Muscle of leg (tissue), 11 donors: Measurements from ENCODE around the gene FZR1. TPM values are rescaled to one million over a fixed set of nuclear protein-coding genes. Genes with fewer than 3 reads are reported as not detected.

Experiments
- DNase-seq: peaks from one replicate; pipeline ENCODE4 v3.0.0; 2013
- H3K27ac ChIP-seq: one replicate; pipeline ENCODE4 v1.5.1; 2013; ENCODE audit warnings: mild to moderate bottlenecking, low read length, control low read depth
- H3K27me3 ChIP-seq: one replicate; pipeline ENCODE4 v1.6.1; 2013; ENCODE audit warnings: low read length; ENCODE audit not compliant: control insufficient read depth, insufficient read depth
- H3K36me3 ChIP-seq: one replicate; pipeline ENCODE4 v1.6.1; 2013; ENCODE audit warnings: low read length; ENCODE audit not compliant: control insufficient read depth, insufficient read depth
- H3K4me1 ChIP-seq: one replicate; pipeline ENCODE4 v1.6.1; 2013; ENCODE audit warnings: low read length; ENCODE audit not compliant: control insufficient read depth, insufficient read depth
- H3K4me3 ChIP-seq: one replicate; pipeline ENCODE4 v1.5.1; 2013; ENCODE audit warnings: low read length, control low read depth
- H3K9me3 ChIP-seq: replicated peaks from 2 replicates; pipeline ENCODE4 v1.6.1; 2013; ENCODE audit warnings: low read depth, low read length; ENCODE audit not compliant: control insufficient read depth
- WGBS: methylation state at CpG from one replicate; pipeline ENCODE4 v1.1.5; 2013; ENCODE audit warnings: missing lambda C conversion rate; ENCODE audit not compliant: insufficient coverage; 5-methylcytosine and 5-hydroxymethylcytosine counted together
- polyA plus RNA-seq, 8 donors: library from polyadenylated mRNA; unstranded; fragments of 120-200 nt; gene quantifications; one replicate each; pipeline versions ENCODE4 v1.2.1 to v1.2.3, GENCODE V29; 2013; ENCODE audit warnings: inconsistent platforms in 1 of 8, low replicate concordance in 1 of 8; ENCODE audit not compliant: insufficient read length in 8 of 8, insufficient read depth in 1 of 8
- total RNA-seq: library from RNA; stranded (reverse); fragments of 120-200 nt; gene quantifications from one replicate; pipeline ENCODE4 v1.2.4, GENCODE V29; 2013

The FZR1 gene
- total and polyA plus RNA-seq, 9 donors = 20.8 to 47.3 (median 31.1) TPM

DNA sequence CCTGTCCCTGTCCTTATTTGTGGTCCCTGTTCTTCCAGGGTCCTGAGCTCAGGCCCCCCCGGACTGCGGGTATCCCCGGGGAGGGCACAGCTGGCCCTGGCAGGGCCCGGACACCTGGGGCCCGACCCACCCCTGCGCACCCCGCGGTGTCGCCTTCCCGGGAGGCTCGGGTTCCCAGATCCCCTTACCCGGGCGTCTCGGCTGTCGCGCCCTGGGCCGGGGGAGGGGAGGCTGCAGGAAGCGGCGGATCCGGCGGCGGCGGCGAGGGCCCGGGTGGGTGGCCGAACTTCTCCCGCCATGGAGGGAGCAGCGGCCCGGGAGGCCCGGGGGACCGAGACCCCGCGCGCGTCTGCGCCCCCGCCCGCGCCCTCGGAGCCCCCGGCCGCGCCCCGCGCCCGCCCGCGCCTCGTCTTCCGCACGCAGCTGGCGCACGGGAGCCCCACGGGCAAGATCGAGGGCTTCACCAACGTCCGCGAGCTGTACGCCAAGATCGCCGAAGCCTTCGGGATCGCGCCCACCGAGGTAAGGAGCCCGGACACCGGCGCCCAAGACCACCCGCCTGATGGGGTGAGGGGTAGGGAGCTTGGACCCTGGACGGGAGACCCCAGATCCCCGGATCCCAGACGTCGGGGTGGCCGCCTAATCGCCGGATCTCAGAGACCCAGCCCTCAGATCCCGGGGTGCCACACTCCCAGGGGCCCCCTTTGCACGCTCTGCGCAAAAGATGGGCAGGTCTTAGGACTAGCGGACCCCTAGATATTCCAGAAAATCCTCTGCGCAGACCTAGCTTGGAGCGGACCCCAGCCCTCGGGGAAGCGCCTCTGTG, 79.4 kb downstream of the FZR1 start, which contains the start of gene GIPC3:
GIPC3 (plus strand) TSS at position 178 of the 826 bp plus-strand sequence; CDS start at position 298, 120 bp downstream.
- Histone ChIP-seq H3K36me3 (no peaks in the 10 kb centered on the region), H3K4me1 (peaks cover 5% of the 10 kb centered on the region), H3K4me3 (peak within 1 kb of the TSS; percentile 8), H3K27ac (no peak within 1 kb of the TSS), H3K27me3 (peaks cover 36% of the 10 kb centered on the region), H3K9me3 (no peaks in the 10 kb centered on the region)
- DNase-seq = no peak
- 3% methylated on average over 80 of the region's 84 CpGs for WGBS

DNA sequence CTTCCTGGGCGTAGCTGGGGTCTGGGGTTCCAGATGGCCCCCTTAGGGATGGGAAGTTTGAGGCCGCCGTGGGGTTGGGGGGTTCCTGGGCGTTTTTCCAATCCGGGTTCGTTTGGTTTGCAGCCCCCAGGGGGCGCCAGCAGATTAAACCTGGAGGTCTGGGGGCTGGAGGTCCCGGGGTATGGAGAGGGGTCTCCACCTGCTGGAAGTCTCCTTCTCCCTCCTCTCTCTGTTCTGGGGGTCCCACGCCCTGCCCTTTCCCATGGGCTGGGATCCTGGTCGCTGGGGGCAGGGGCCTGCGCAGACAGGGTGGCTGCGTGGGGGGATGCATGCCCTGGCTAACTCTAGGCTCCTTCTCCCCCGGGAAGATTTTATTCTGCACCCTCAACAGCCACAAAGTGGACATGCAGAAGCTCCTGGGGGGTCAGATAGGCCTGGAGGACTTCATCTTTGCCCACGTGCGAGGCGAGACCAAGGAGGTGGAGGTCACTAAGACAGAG, 80.1 kb downstream of the FZR1 start:
- H3K4me3 ChIP-seq = peak overlapping the region; percentile 8
- H3K4me1 ChIP-seq = peaks cover 5% of the 10 kb centered on the region
- peaks cover 36% of the 10 kb centered on the region for H3K27me3 ChIP-seq
- WGBS = 39% methylated on average over 4 of the region's 16 CpGs
- no peaks in the 10 kb centered on the region for H3K9me3 ChIP-seq
- H3K36me3 ChIP-seq = no peaks in the 10 kb centered on the region
- no peak for DNase-seq
- H3K27ac ChIP-seq = no peak overlapping the region

DNA sequence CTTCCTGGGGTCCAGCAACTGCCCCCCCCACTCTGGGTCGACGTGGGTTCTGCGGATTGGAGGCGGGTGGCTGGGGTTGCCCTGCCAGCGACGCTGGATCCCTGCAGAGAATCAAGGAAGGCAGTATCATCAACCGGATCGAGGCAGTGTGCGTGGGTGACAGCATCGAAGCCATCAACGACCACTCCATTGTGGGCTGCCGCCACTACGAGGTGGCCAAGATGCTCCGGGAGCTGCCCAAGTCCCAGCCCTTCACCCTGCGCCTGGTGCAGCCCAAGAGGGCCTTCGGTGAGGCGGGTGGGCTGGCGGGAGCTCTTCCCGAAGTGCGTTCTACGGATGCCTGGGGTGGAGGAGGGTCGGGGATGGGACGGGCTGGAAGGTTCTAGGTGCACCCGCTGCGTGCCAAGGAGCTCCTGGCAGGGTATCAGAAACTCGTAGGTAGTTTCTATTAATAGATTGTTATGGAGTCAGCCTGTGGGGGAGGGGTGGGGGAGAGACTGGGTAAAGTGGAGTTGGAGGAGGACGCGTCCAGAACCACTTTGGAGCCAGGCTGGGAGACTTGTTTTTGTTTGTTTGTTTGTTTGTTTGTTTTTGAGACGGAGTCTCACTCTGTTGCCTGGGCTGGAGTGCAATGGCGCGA, 80.7 kb downstream of the FZR1 start:
- WGBS = 47% methylated on average over 27 of the region's 31 CpGs
- H3K4me1 ChIP-seq = peaks cover 5% of the 10 kb centered on the region
- no peak overlapping the region for H3K27ac ChIP-seq
- no peak overlapping the region for H3K4me3 ChIP-seq
- H3K36me3 ChIP-seq = no peaks in the 10 kb centered on the region
- peaks cover 36% of the 10 kb centered on the region for H3K27me3 ChIP-seq
- H3K9me3 ChIP-seq = no peaks in the 10 kb centered on the region
- peak; percentile 7 for DNase-seq

Other genes starting within 250 kb of the FZR1 start
- 18.4 TPM for gene NFIC, start 139.7 kb upstream of the FZR1 start, total RNA-seq
- gene NFIC, start 139.7 kb upstream of the FZR1 start, polyA plus RNA-seq = 10 to 100 TPM; 30.9 to 54.5 (median 49.5) TPM
- not detected for gene SMIM24, start 25.8 kb upstream of the FZR1 start, total RNA-seq
- gene SMIM24, start 25.8 kb upstream of the FZR1 start, polyA plus RNA-seq = 10 to 100 TPM in 1 of 8 donors, 1 to 10 TPM in 1, under 1 TPM in 5, not detected in 1; 0.24 to 30.7 (median 0.34) TPM
- not detected for gene SMIM44, start 22.9 kb upstream of the FZR1 start, total RNA-seq
- not detected for gene SMIM44, start 22.9 kb upstream of the FZR1 start, polyA plus RNA-seq
- 6.4 TPM for gene DOHH, start 5.6 kb upstream of the FZR1 start, total RNA-seq
- 10 to 100 TPM in 2 of 8 donors, 1 to 10 TPM in 6; 8.3 to 10.6 (median 9.7) TPM for gene DOHH, start 5.6 kb upstream of the FZR1 start, polyA plus RNA-seq
- gene TEKTIP1, start 32.9 kb downstream of the FZR1 start, total RNA-seq = 0.49 TPM
- 1 to 10 TPM; 2.6 to 5.2 (median 4.1) TPM for gene TEKTIP1, start 32.9 kb downstream of the FZR1 start, polyA plus RNA-seq
- gene MFSD12, start 51.3 kb downstream of the FZR1 start, total RNA-seq = 15.3 TPM
- 10 to 100 TPM; 22.3 to 39.7 (median 28.3) TPM for gene MFSD12, start 51.3 kb downstream of the FZR1 start, polyA plus RNA-seq
- 39.9 TPM for gene HMG20B, start 66.6 kb downstream of the FZR1 start, total RNA-seq
- gene HMG20B, start 66.6 kb downstream of the FZR1 start, polyA plus RNA-seq = 10 to 100 TPM; 34.2 to 47.7 (median 40.8) TPM
- 0.22 TPM for gene GIPC3, start 79.2 kb downstream of the FZR1 start, total RNA-seq
- gene GIPC3, start 79.2 kb downstream of the FZR1 start, polyA plus RNA-seq = 1 to 10 TPM in 7 of 8 donors, under 1 TPM in 1; 0.78 to 1.7 (median 1.3) TPM
- gene TBXA2R, start 100.6 kb downstream of the FZR1 start, total RNA-seq = 0.53 TPM
- gene TBXA2R, start 100.6 kb downstream of the FZR1 start, polyA plus RNA-seq = 1 to 10 TPM; 1.6 to 2.8 (median 2.3) TPM
- gene CACTIN, start 120.5 kb downstream of the FZR1 start, total RNA-seq = 20.1 TPM
- gene CACTIN, start 120.5 kb downstream of the FZR1 start, polyA plus RNA-seq = 10 to 100 TPM; 20.2 to 24.1 (median 22.7) TPM
- 8.4 TPM for gene PIP5K1C, start 194.2 kb downstream of the FZR1 start, total RNA-seq
- gene PIP5K1C, start 194.2 kb downstream of the FZR1 start, polyA plus RNA-seq = 10 to 100 TPM; 16.2 to 30.0 (median 24.0) TPM
- 0.04 TPM for gene TJP3, start 202.1 kb downstream of the FZR1 start, total RNA-seq
- gene TJP3, start 202.1 kb downstream of the FZR1 start, polyA plus RNA-seq = 1 to 10 TPM in 2 of 8 donors, under 1 TPM in 4, not detected in 2; 0.07 to 3.4 (median 0.66) TPM